Keratinocyte (primary cell): ENCODE results near the gene ERICH4. TPM values are rescaled to one million over a fixed set of nuclear protein-coding genes. Genes with fewer than 3 reads are reported as not detected.

Experiments used
- DNase-seq: peaks from one replicate; pipeline ENCODE4 v3.0.0-alpha.2; 2011; ENCODE audit warnings: low read depth, missing footprints, low spot score
- FAIRE-seq: peaks from 2 replicates; lab custom pipeline; 2011; peaks lifted over from hg19 to GRCh38; lab: Jason Lieb, UNC
- H2AFZ ChIP-seq: 2 replicates; pipeline ENCODE4 v1.6.0; 2012; ENCODE audit warnings: low read length, control low read depth, inconsistent platforms; ENCODE audit not compliant: control insufficient read depth
- H3K27ac ChIP-seq: 2 replicates; pipeline ENCODE4 v1.5.1; 2011; ENCODE audit warnings: low read length; ENCODE audit not compliant: control insufficient read depth, insufficient read depth
- H3K27me3 ChIP-seq: 3 replicates; pipeline ENCODE4 v1.6.0; 2011; ENCODE audit warnings: low read length; ENCODE audit not compliant: control insufficient read depth, insufficient read depth; ENCODE audit errors: extremely low read depth
- H3K36me3 ChIP-seq, 2 experiments: 2 replicates in 1 of 2; 3 replicates in 1 of 2; pipeline ENCODE4 v1.5.1; 2011; ENCODE audit warnings: low read length in 2 of 2, mild to moderate bottlenecking in 1 of 2; ENCODE audit not compliant: control insufficient read depth in 2 of 2, insufficient read depth in 2 of 2; ENCODE audit errors: extremely low read depth in 1 of 2
- H3K4me1 ChIP-seq: 3 replicates; pipeline ENCODE4 v1.5.1; 2011; ENCODE audit warnings: low read length; ENCODE audit not compliant: control insufficient read depth, insufficient read depth; ENCODE audit errors: extremely low read depth
- H3K4me2 ChIP-seq: 3 replicates; pipeline ENCODE4 v1.6.0; 2011; ENCODE audit warnings: low read depth, low read length; ENCODE audit not compliant: control insufficient read depth, insufficient read depth; ENCODE audit errors: extremely low read depth
- H3K4me3 ChIP-seq, 3 experiments: fragments of 200-600 bp in 1 of 3; sonication (generic) in 1 of 3; 2 replicates in 2 of 3; 3 replicates in 1 of 3; pipeline ENCODE4 v1.5.1; 2011 to 2016; ENCODE audit warnings: low read length in 3 of 3, mild to moderate bottlenecking in 3 of 3, control low read depth in 2 of 3, inconsistent platforms in 1 of 3, low read depth in 1 of 3, mixed read lengths in 1 of 3, mixed run types in 1 of 3, moderate library complexity in 1 of 3; ENCODE audit not compliant: control insufficient read depth in 2 of 3, insufficient read depth in 2 of 3; ENCODE audit errors: extremely low read depth in 1 of 3
- H3K79me2 ChIP-seq: 2 replicates; pipeline ENCODE4 v1.6.0; 2012; ENCODE audit warnings: low read length; ENCODE audit not compliant: control insufficient read depth, insufficient read depth
- H3K9ac ChIP-seq: 3 replicates; pipeline ENCODE4 v1.6.0; 2011; ENCODE audit warnings: low read length; ENCODE audit not compliant: control insufficient read depth, insufficient read depth; ENCODE audit errors: extremely low read depth
- H3K9me1 ChIP-seq: 3 replicates; pipeline ENCODE4 v1.6.0; 2011; ENCODE audit warnings: low read length; ENCODE audit not compliant: control insufficient read depth, insufficient read depth; ENCODE audit errors: extremely low read depth
- H3K9me3 ChIP-seq: 2 replicates; pipeline ENCODE4 v1.5.1; 2012; ENCODE audit warnings: low read depth, low read length; ENCODE audit not compliant: control insufficient read depth
- H4K20me1 ChIP-seq: 3 replicates; pipeline ENCODE4 v1.6.0; 2011; ENCODE audit warnings: low read length; ENCODE audit not compliant: control insufficient read depth, insufficient read depth; ENCODE audit errors: extremely low read depth
- CTCF ChIP-seq, 3 experiments: IDR thresholded peaks in 1 of 3; conservative IDR thresholded peaks in 1 of 3; optimal IDR thresholded peaks in 1 of 3; 2 replicates in 2 of 3; 3 replicates in 1 of 3; pipeline versions ENCODE3 to v1.5.1; 2011; ENCODE audit warnings: low read length in 3 of 3, mild to moderate bottlenecking in 3 of 3, moderate library complexity in 2 of 3, control low read depth in 1 of 3, inconsistent platforms in 1 of 3; ENCODE audit not compliant: insufficient read depth in 2 of 3; ENCODE audit errors: extremely low read depth in 1 of 3
- EZH2 ChIP-seq: IDR thresholded peaks from one replicate; pipeline ENCODE4 v1.6.1; 2012; ENCODE audit warnings: inconsistent platforms, mild to moderate bottlenecking, low read length, moderate library complexity
- dilution Hi-C: fragments of 300-500 bp; cut with MboI; formaldehyde crosslinking; loops from one replicate; pipeline ENCODE4 v1.7.0; 2020; ENCODE audit warnings: low sequenced_read_pairs; ENCODE audit not compliant: extremely low pct_ligation_motif_present
- polyA plus RNA-seq, 5 experiments: library from polyadenylated mRNA; depleted of rRNA in 3 of 5; stranded (reverse) in 3 of 5; stranded (forward) in 1 of 5; unstranded in 1 of 5; fragments of >200 nt; gene quantifications; 1 replicate in 1 of 5; 2 replicates in 3 of 5; 3 replicates in 1 of 5; pipeline versions ENCODE4 v1.2.1 to v1.2.3, GENCODE V29; 2011 to 2012; ENCODE audit warnings: missing spikeins in 2 of 5, low read depth in 1 of 5, low replicate concordance in 1 of 5

Gene ERICH4
- polyA plus RNA-seq, 1 donor (not counting 4 experiments of a cell fraction or from before 2014, with no cell fraction given), result not detected

DNA sequence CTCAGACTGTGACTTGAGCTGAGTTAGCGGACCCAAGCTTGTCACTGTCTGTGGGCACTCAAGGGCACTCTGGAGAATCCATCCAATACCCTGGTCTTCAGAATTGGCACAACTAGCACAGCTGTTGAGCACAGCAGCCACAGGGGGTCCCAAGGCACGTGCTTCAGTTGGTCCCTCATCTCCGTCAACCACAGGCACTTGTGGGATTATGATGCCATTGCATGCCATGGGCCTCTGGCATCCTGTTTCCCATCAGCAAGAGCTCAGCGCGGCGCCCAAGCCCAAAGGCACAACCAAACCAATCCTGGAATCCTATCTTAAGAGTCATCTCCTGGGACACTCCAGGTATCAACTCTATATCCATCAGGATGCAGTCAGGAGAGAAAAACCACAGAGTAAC, 12.0 kb upstream of the ERICH4 start:
- TF ChIP-seq CTCF (optimal IDR thresholded peaks at IDR 0.05 in 1 of 3, IDR thresholded peaks at IDR 0.05 in 1 of 3, conservative IDR thresholded peaks at IDR 0.05 in 1 of 3; ENCODE audit: extremely low read depth in 1 of 3, insufficient read depth in 2 of 3, low read length in 3 of 3) (no peak), EZH2 (no peak)

GRCh38 chr19:41431426-41432386, 11.2 kb upstream of the ERICH4 start:
- Histone ChIP-seq H3K27me3 (no peaks in the 10 kb centered on the region), H3K79me2 (peaks cover 3% of the 10 kb centered on the region), H3K4me1 (peaks cover 16% of the 10 kb centered on the region), H4K20me1 (no peaks in the 10 kb centered on the region), H3K36me3 (peaks cover 14 to 15% of the 10 kb centered on the region in 2 experiments), H3K4me3 (no peak overlapping the region), H2AFZ (no peak overlapping the region), H3K27ac (no peak overlapping the region), H3K4me2 (no peak overlapping the region), H3K9me3 (no peaks in the 10 kb centered on the region), H3K9ac (no peak overlapping the region), H3K9me1 (no peaks in the 10 kb centered on the region)
- DNase-seq, result no peak
- dilution Hi-C loops, result no loop called here
- TF ChIP-seq EZH2, result no peak
- TF ChIP-seq CTCF (optimal IDR thresholded peaks at IDR 0.05 in 1 of 3, IDR thresholded peaks at IDR 0.05 in 1 of 3, conservative IDR thresholded peaks at IDR 0.05 in 1 of 3; ENCODE audit: extremely low read depth in 1 of 3, insufficient read depth in 2 of 3, low read length in 3 of 3), result peak; percentile 26 to 41 (median 38)
- no peak for FAIRE-seq

More for the DNA sequence above, 12.0 kb upstream of the ERICH4 start:
- H3K27ac ChIP-seq, result no peak overlapping the region
- DNase-seq (no peak), FAIRE-seq (no peak)
- no peaks in the 10 kb centered on the region for H3K27me3 ChIP-seq
- H2AFZ ChIP-seq, result no peak overlapping the region
- H3K9me1 ChIP-seq, result no peaks in the 10 kb centered on the region
- peaks cover 17% of the 10 kb centered on the region for H3K4me1 ChIP-seq
- no peak overlapping the region for H3K4me2 ChIP-seq
- peaks cover 1% of the 10 kb centered on the region for H3K79me2 ChIP-seq
- H4K20me1 ChIP-seq, result no peaks in the 10 kb centered on the region
- no peak overlapping the region for H3K4me3 ChIP-seq
- H3K36me3 ChIP-seq, result peaks cover 14 to 16% of the 10 kb centered on the region in 2 experiments
- H3K9ac ChIP-seq, result no peak overlapping the region
- H3K9me3 ChIP-seq, result no peaks in the 10 kb centered on the region
- dilution Hi-C loops, result no loop called here
